CD4-positive, CD25-positive, alpha-beta regulatory T cell (primary cell): Measurements from ENCODE around the gene ZNF423. TPM values are rescaled to one million over a fixed set of nuclear protein-coding genes. Genes with fewer than 3 reads are reported as not detected.

Experiments used
- ATAC-seq, 2 donors: fragments of 150-1000 bp; cut with Tn5 transposase; one replicate each; pipeline ENCODE4 v1.10.0; 2021; ENCODE audit warnings: low read depth in 2 of 2, moderate number of reproducible peaks in 2 of 2, moderate library complexity in 1 of 2
- DNase-seq, 3 donors: peaks; one replicate each; pipeline versions ENCODE4 v3.0.0 to v3.0.0-alpha.2; 2012 to 2022; ENCODE audit warnings: mixed read lengths in 1 of 3
- H3K27ac ChIP-seq: one replicate; pipeline ENCODE4 v1.7.0; 2013; ENCODE audit warnings: mild to moderate bottlenecking, low read length; ENCODE audit not compliant: insufficient read depth, poor library complexity, severe bottlenecking
- H3K27me3 ChIP-seq: one replicate; pipeline ENCODE4 v1.7.0; 2013; ENCODE audit warnings: low read length; ENCODE audit not compliant: control insufficient read depth, insufficient read depth
- H3K36me3 ChIP-seq: one replicate; pipeline ENCODE4 v1.7.0; 2013; ENCODE audit warnings: mild to moderate bottlenecking, low read length, moderate library complexity; ENCODE audit not compliant: control insufficient read depth, insufficient read depth
- H3K4me1 ChIP-seq: 2 replicates; pipeline ENCODE4 v1.7.0; 2013; ENCODE audit warnings: mild to moderate bottlenecking, low read length; ENCODE audit not compliant: insufficient read depth, control insufficient read depth, poor library complexity, severe bottlenecking
- H3K4me3 ChIP-seq: one replicate; pipeline ENCODE4 v1.7.0; 2013; ENCODE audit warnings: low read depth, mild to moderate bottlenecking, low read length, moderate library complexity
- H3K9me3 ChIP-seq, 2 experiments: 1 replicate in 1 of 2; 2 replicates in 1 of 2; pipeline ENCODE4 v1.7.0; 2013; ENCODE audit warnings: low read length in 2 of 2, mild to moderate bottlenecking in 1 of 2, moderate library complexity in 1 of 2; ENCODE audit not compliant: control insufficient read depth in 2 of 2
- H3K27ac Mint-ChIP-seq, 3 donors: one replicate each; pipeline ENCODE4 v1.8.0; 2020 to 2022; ENCODE audit warnings: mild to moderate bottlenecking in 3 of 3, mixed read lengths in 3 of 3, moderate library complexity in 2 of 3
- H3K27me3 Mint-ChIP-seq: one replicate; pipeline ENCODE4 v1.8.0; 2022; ENCODE audit warnings: mild to moderate bottlenecking, mixed read lengths
- H3K36me3 Mint-ChIP-seq: one replicate; pipeline ENCODE4 v1.8.0; 2020; ENCODE audit warnings: mixed read lengths
- H3K4me1 Mint-ChIP-seq, 4 donors: one replicate each; pipeline ENCODE4 v1.8.0; 2020 to 2022; ENCODE audit warnings: mixed read lengths in 4 of 4, mild to moderate bottlenecking in 1 of 4
- H3K4me3 Mint-ChIP-seq, 4 donors: one replicate each; pipeline ENCODE4 v1.8.0; 2020 to 2022; ENCODE audit warnings: mild to moderate bottlenecking in 4 of 4, mixed read lengths in 4 of 4, moderate library complexity in 3 of 4
- H3K9me3 Mint-ChIP-seq, 7 donors: one replicate each; pipeline ENCODE4 v1.8.0; 2020 to 2022; ENCODE audit warnings: mixed read lengths in 7 of 7, mild to moderate bottlenecking in 3 of 7, moderate library complexity in 2 of 7
- polyA plus RNA-seq, 4 donors: library from polyadenylated mRNA; unstranded; fragments of 300-500 nt; fragmentation: Illumina TruSeq; gene quantifications; one replicate each; pipeline ENCODE4 v1.2.3, GENCODE V29; 2021
- total RNA-seq: library from RNA; stranded (reverse); gene quantifications from one replicate; pipeline ENCODE4 v1.2.3, GENCODE V29; 2022

ZNF423 gene
- total and polyA plus RNA-seq, 5 donors from 2014 or later, result 0.05 TPM; not detected in 4

GRCh38 chr16:49527611-49528010, 328.3 kb downstream of the ZNF423 start:
- Histone ChIP-seq H3K27ac (no peak overlapping the region), H3K36me3 (no peaks in the 10 kb centered on the region), H3K27me3 (no peaks in the 10 kb centered on the region), H3K4me3 (no peak overlapping the region), H3K4me1 (no peaks in the 10 kb centered on the region), H3K9me3 (no peaks in the 10 kb centered on the region)
- Mint-ChIP-seq H3K27me3 (peaks cover 5% of the 10 kb centered on the region), H3K36me3 (no peaks in the 10 kb centered on the region), H3K27ac (peak overlapping the region in 2 of 3 donors; percentile 42 to 67), H3K4me3 (peak overlapping the region in 3 of 4 donors; percentile 54 to 78 (median 74)), H3K9me3 (peaks cover 0 to 3% (median 0%) of the 10 kb centered on the region in 7 donors), H3K4me1 (peaks cover 0 to 10% (median 5%) of the 10 kb centered on the region in 4 donors)
- no peak for ATAC-seq
- DNase-seq, result no peak

GRCh38 chr16:49526860-49527365, 329.0 kb downstream of the ZNF423 start:
- H3K36me3 ChIP-seq, result no peaks in the 10 kb centered on the region
- H3K27me3 ChIP-seq, result no peaks in the 10 kb centered on the region
- no peak for ATAC-seq
- Mint-ChIP-seq H3K27ac (no peak overlapping the region), H3K4me1 (peaks cover 0 to 10% (median 5%) of the 10 kb centered on the region in 4 donors), H3K36me3 (no peaks in the 10 kb centered on the region), H3K27me3 (peaks cover 5% of the 10 kb centered on the region), H3K4me3 (no peak overlapping the region), H3K9me3 (peaks cover 0 to 3% (median 0%) of the 10 kb centered on the region in 7 donors)
- no peak overlapping the region for H3K4me3 ChIP-seq
- no peaks in the 10 kb centered on the region for H3K4me1 ChIP-seq
- no peak for DNase-seq
- no peak overlapping the region for H3K27ac ChIP-seq
- no peaks in the 10 kb centered on the region for H3K9me3 ChIP-seq

- H3K36me3 ChIP-seq, result no peaks in the 10 kb centered on the region
- no peak overlapping the region for H3K4me3 ChIP-seq
- H3K27ac ChIP-seq, result no peak overlapping the region
- DNase-seq, result no peak
- Mint-ChIP-seq H3K27ac (no peak overlapping the region), H3K4me3 (no peak overlapping the region), H3K4me1 (peaks cover 0 to 8% (median 5%) of the 10 kb centered on the region in 4 donors), H3K36me3 (no peaks in the 10 kb centered on the region), H3K9me3 (peaks cover 0 to 2% (median 0%) of the 10 kb centered on the region in 7 donors), H3K27me3 (no peaks in the 10 kb centered on the region)
- no peaks in the 10 kb centered on the region for H3K27me3 ChIP-seq
- ATAC-seq, result no peak
- H3K4me1 ChIP-seq, result no peaks in the 10 kb centered on the region
- H3K9me3 ChIP-seq, result no peaks in the 10 kb centered on the region
These were observed 331.0 kb downstream of the ZNF423 start for GRCh38 chr16:49524947-49525315.

- Histone ChIP-seq H3K9me3 (no peaks in the 10 kb centered on the region), H3K36me3 (no peaks in the 10 kb centered on the region), H3K27me3 (no peaks in the 10 kb centered on the region), H3K4me3 (no peak overlapping the region), H3K27ac (no peak overlapping the region), H3K4me1 (no peaks in the 10 kb centered on the region)
- ATAC-seq (no peak), DNase-seq (no peak)
- H3K4me3 Mint-ChIP-seq, result no peak overlapping the region
- no peaks in the 10 kb centered on the region for H3K27me3 Mint-ChIP-seq
- no peaks in the 10 kb centered on the region for H3K36me3 Mint-ChIP-seq
- peaks cover 0 to 8% (median 5%) of the 10 kb centered on the region in 4 donors for H3K4me1 Mint-ChIP-seq
- no peak overlapping the region for H3K27ac Mint-ChIP-seq
- H3K9me3 Mint-ChIP-seq, result peaks cover 0 to 2% (median 0%) of the 10 kb centered on the region in 7 donors
These were observed 331.5 kb downstream of the ZNF423 start for GRCh38 chr16:49524216-49524946.

- H3K27me3 ChIP-seq, result no peaks in the 10 kb centered on the region
- no peaks in the 10 kb centered on the region for H3K4me1 ChIP-seq
- H3K27ac Mint-ChIP-seq, result no peak overlapping the region
- H3K9me3 Mint-ChIP-seq, result peaks cover 0 to 2% (median 0%) of the 10 kb centered on the region in 7 donors
- H3K9me3 ChIP-seq, result no peaks in the 10 kb centered on the region
- H3K36me3 Mint-ChIP-seq, result no peaks in the 10 kb centered on the region
- H3K4me3 Mint-ChIP-seq, result no peak overlapping the region
- peak in 1 of 3 donors; percentile 4 for DNase-seq
- H3K4me3 ChIP-seq, result no peak overlapping the region
- no peaks in the 10 kb centered on the region for H3K27me3 Mint-ChIP-seq
- ATAC-seq, result no peak
- peaks cover 0 to 8% (median 5%) of the 10 kb centered on the region in 4 donors for H3K4me1 Mint-ChIP-seq
- no peak overlapping the region for H3K27ac ChIP-seq
- H3K36me3 ChIP-seq, result no peaks in the 10 kb centered on the region
These were observed 332.3 kb downstream of the ZNF423 start for GRCh38 chr16:49523435-49524159.

- Histone ChIP-seq H3K27ac (no peak overlapping the region), H3K4me3 (no peak overlapping the region), H3K4me1 (no peaks in the 10 kb centered on the region), H3K27me3 (no peaks in the 10 kb centered on the region), H3K36me3 (no peaks in the 10 kb centered on the region), H3K9me3 (no peaks in the 10 kb centered on the region)
- ATAC-seq, result no peak
- no peak overlapping the region for H3K4me3 Mint-ChIP-seq
- no peaks in the 10 kb centered on the region for H3K36me3 Mint-ChIP-seq
- H3K9me3 Mint-ChIP-seq, result peaks cover 0 to 2% (median 0%) of the 10 kb centered on the region in 7 donors
- H3K27ac Mint-ChIP-seq, result no peak overlapping the region
- DNase-seq, result no peak
- H3K4me1 Mint-ChIP-seq, result no peaks in the 10 kb centered on the region
- H3K27me3 Mint-ChIP-seq, result no peaks in the 10 kb centered on the region
These were observed 334.1 kb downstream of the ZNF423 start for GRCh38 chr16:49521734-49522325.

- H3K9me3 Mint-ChIP-seq, result peaks cover 0 to 2% (median 0%) of the 10 kb centered on the region in 7 donors
- Histone ChIP-seq H3K9me3 (no peaks in the 10 kb centered on the region), H3K27me3 (no peaks in the 10 kb centered on the region), H3K36me3 (no peaks in the 10 kb centered on the region), H3K4me1 (no peaks in the 10 kb centered on the region), H3K4me3 (no peak overlapping the region), H3K27ac (no peak overlapping the region)
- H3K27me3 Mint-ChIP-seq, result no peaks in the 10 kb centered on the region
- H3K36me3 Mint-ChIP-seq, result no peaks in the 10 kb centered on the region
- no peak for DNase-seq
- no peak overlapping the region for H3K4me3 Mint-ChIP-seq
- ATAC-seq, result no peak
- no peak overlapping the region for H3K27ac Mint-ChIP-seq
- no peaks in the 10 kb centered on the region for H3K4me1 Mint-ChIP-seq
These were observed 335.3 kb downstream of the ZNF423 start for GRCh38 chr16:49520492-49521038.
